ENCODE results near the gene TAGAP. TPM values are rescaled to one million over a fixed set of nuclear protein-coding genes. Genes with fewer than 3 reads are reported as not detected.

Gene TAGAP
- total RNA-seq, 2 experiments from 2014 or later: 22.7 to 30.7 TPM

- H3K9me2 ChIP-seq (ENCODE audit: insufficient read depth, low read length): no peaks in the 10 kb centered on the region
- H3K79me2 ChIP-seq (ENCODE audit: insufficient read depth, low read depth, low read length): no peaks in the 10 kb centered on the region
- H3K27ac ChIP-seq (ENCODE audit: low read depth, low read length, poor library complexity, severe bottlenecking): peak overlapping the region; percentile 53
- intact Hi-C loops (cut with micrococcal nuclease; ENCODE audit: unreplicated experiment): no loop called here
- H3K4me2 ChIP-seq (ENCODE audit: low read length): peak overlapping the region; percentile 52
- CTCF ChIA-PET (ENCODE audit: unreplicated experiment): interaction anchor here (0.9 kb wide), 1 partner anchor 42 kb away, joined by 5 read pairs; no protein-coding TSS in a partner anchor
- no peaks in the 10 kb centered on the region for H3K36me3 ChIP-seq (ENCODE audit: insufficient read depth, low read length)
- H3K4me3 ChIP-seq (ENCODE audit: low read depth, low read length, poor library complexity, severe bottlenecking): peak overlapping the region; percentile 4
- POLR2A ChIA-PET: interaction anchor here (0.9 to 2.1 kb wide), 9 partner anchors 8 to 45 kb away, joined by 3 to 17 read pairs (median 4); partner anchors contain the start of gene TAGAP
- H3K4me1 ChIP-seq (ENCODE audit: insufficient read depth, low read length, poor library complexity, severe bottlenecking): peaks cover 33% of the 10 kb centered on the region
- BruUV-seq (replicated peaks): no TSS peak
- TF ChIP-seq CTCF (conservative IDR thresholded peaks at IDR 0.05; ENCODE audit: low read length): no peak
- TF ChIP-seq EZH2phosphoT487 (IDR thresholded peaks at IDR 0.05; ENCODE audit: borderline replicate concordance, low read depth, low read length): no peak
- peak; percentile 56 for DNase-seq (ENCODE audit: low spot score)
- H4K20me1 ChIP-seq (ENCODE audit: insufficient read depth, low read length): no peaks in the 10 kb centered on the region
- H3K9me3 ChIP-seq (ENCODE audit: low read length): peaks cover 4% of the 10 kb centered on the region; the same call in 1 of the 2 replicates
- H2AFZ ChIP-seq (ENCODE audit: low read length): peak overlapping the region; percentile 70; the same call in 1 of the 2 replicates
These were observed 17.2 kb upstream of the TAGAP start for GRCh38 chr6:159061805-159062563.

DNA sequence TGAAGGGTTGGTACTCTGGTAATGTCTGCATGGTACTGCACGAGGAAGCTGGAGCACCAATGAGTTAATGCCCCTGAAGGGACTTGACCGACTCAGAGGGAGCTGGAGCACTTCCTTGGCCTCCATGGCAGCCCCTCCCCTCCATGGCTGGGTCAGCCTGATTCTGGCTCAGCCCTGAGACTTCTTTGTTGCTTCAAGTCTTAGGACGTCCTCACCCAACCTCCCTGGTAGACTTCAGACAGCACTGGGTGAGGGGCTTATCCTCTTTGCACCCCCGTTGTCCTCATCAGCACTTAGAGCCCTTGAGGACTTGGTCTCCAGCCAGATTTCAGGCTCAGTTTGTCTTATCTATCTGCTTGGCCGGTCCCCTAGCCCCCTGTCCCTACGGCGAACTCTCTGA lies 16.4 kb upstream of the TAGAP start:
- intact Hi-C loops (cut with micrococcal nuclease; ENCODE audit: unreplicated experiment): no loop called here
- Histone ChIP-seq H3K9me3 (ENCODE audit: low read length) (peaks cover 4% of the 10 kb centered on the region; the same call in 1 of the 2 replicates), H3K9me2 (ENCODE audit: insufficient read depth, low read length) (no peaks in the 10 kb centered on the region), H3K36me3 (ENCODE audit: insufficient read depth, low read length) (no peaks in the 10 kb centered on the region), H3K79me2 (ENCODE audit: insufficient read depth, low read depth, low read length) (no peaks in the 10 kb centered on the region), H2AFZ (ENCODE audit: low read length) (no peak overlapping the region), H3K4me3 (ENCODE audit: low read depth, low read length, poor library complexity, severe bottlenecking) (no peak overlapping the region), H3K27ac (ENCODE audit: low read depth, low read length, poor library complexity, severe bottlenecking) (no peak overlapping the region), H3K4me2 (ENCODE audit: low read length) (no peak overlapping the region), H3K4me1 (ENCODE audit: insufficient read depth, low read length, poor library complexity, severe bottlenecking) (peaks cover 39% of the 10 kb centered on the region), H4K20me1 (ENCODE audit: insufficient read depth, low read length) (no peaks in the 10 kb centered on the region)
- BruUV-seq (replicated peaks): no TSS peak
- ChIA-PET POLR2A (interaction anchor here (0.6 to 1.6 kb wide), 4 partner anchors 11 to 1382 kb away, joined by 3 to 4 read pairs (median 3); no protein-coding TSS in a partner anchor), CTCF (ENCODE audit: unreplicated experiment) (no interaction called here)
- DNase-seq (ENCODE audit: low spot score): no peak
- TF ChIP-seq EZH2phosphoT487 (IDR thresholded peaks at IDR 0.05; ENCODE audit: borderline replicate concordance, low read depth, low read length) (no peak), CTCF (conservative IDR thresholded peaks at IDR 0.05; ENCODE audit: low read length) (no peak)
